Smooth muscle cell (in vitro differentiated cells): ENCODE data around the gene PNKP. TPM values are rescaled to one million over a fixed set of nuclear protein-coding genes. Genes with fewer than 3 reads are reported as not detected.
A peak's percentile ranks its signal among the peaks of the same experiment; 100 is the strongest.

Source experiments
- DNase-seq: peaks from one replicate; lab custom pipeline; 2025; ENCODE audit not compliant: unreplicated experiment; lab: John Stamatoyannopoulos, UW
- H2AFZ ChIP-seq: fragments of 200-600 bp; sonication (generic); 2 replicates; pipeline ENCODE4 v1.6.0; 2016; ENCODE audit warnings: antibody characterized with exemption, low read depth, mild to moderate bottlenecking
- H3F3A ChIP-seq: fragments of 200-600 bp; sonication (generic); 2 replicates; pipeline ENCODE4 v1.6.0; 2017; ENCODE audit warnings: antibody characterized with exemption, low read depth
- H3K27ac ChIP-seq: fragments of 200-600 bp; sonication (generic); 2 replicates; pipeline ENCODE4 v1.5.1; 2016; ENCODE audit warnings: low read depth, mild to moderate bottlenecking
- H3K27me3 ChIP-seq: fragments of 200-600 bp; sonication (generic); 2 replicates; pipeline ENCODE4 v1.6.1; 2016; ENCODE audit warnings: low read depth, mild to moderate bottlenecking
- H3K36me3 ChIP-seq: fragments of 200-600 bp; sonication (generic); 2 replicates; pipeline ENCODE4 v1.5.1; 2016; ENCODE audit warnings: low read depth
- H3K4me1 ChIP-seq: fragments of 200-600 bp; sonication (generic); 2 replicates; pipeline ENCODE4 v1.5.1; 2016; ENCODE audit warnings: low read depth
- H3K4me2 ChIP-seq: fragments of 200-600 bp; sonication (generic); 2 replicates; pipeline ENCODE4 v1.6.0; 2016; ENCODE audit warnings: mild to moderate bottlenecking
- H3K4me3 ChIP-seq: fragments of 200-600 bp; sonication (generic); 2 replicates; pipeline ENCODE4 v1.5.1; 2016; ENCODE audit warnings: mild to moderate bottlenecking
- H3K79me2 ChIP-seq: fragments of 200-600 bp; sonication (generic); 2 replicates; pipeline ENCODE4 v1.6.0; 2016; ENCODE audit warnings: low read depth, mild to moderate bottlenecking
- H3K9ac ChIP-seq: fragments of 200-600 bp; sonication (generic); 2 replicates; pipeline ENCODE4 v1.6.0; 2016; ENCODE audit warnings: low read depth
- H3K9me3 ChIP-seq: fragments of 200-600 bp; sonication (generic); replicated peaks from 2 replicates; pipeline ENCODE4 v1.5.1; 2016; ENCODE audit warnings: low read depth
- H4K20me1 ChIP-seq: fragments of 200-600 bp; sonication (generic); 2 replicates; pipeline ENCODE4 v1.6.0; 2016; ENCODE audit warnings: low read depth
- WGBS: methylation state at CpG from one replicate; pipeline ENCODE4 v1.1.7; 2016; ENCODE audit warnings: low lambda C conversion rate; 5-methylcytosine and 5-hydroxymethylcytosine counted together
- polyA plus RNA-seq: library from polyadenylated mRNA; unstranded; fragments of >200 nt; fragmentation: Nextera tagmentation; extraction: Ambion mirVana; gene quantifications from 2 replicates; pipeline ENCODE4 v1.2.1, GENCODE V29; 2016
- total RNA-seq: library from RNA; depleted of rRNA; stranded (reverse); fragments of >200 nt; gene quantifications from 2 replicates; pipeline ENCODE4 v1.2.3, GENCODE V29; 2014
- TF ChIP-seq, protein P1 (sequence below): fragments of 200-600 bp; sonication (generic); IDR thresholded peaks from 2 replicates; pipeline ENCODE4 v1.5.1; 2017; ENCODE audit warnings: borderline replicate concordance, mild to moderate bottlenecking, antibody characterized with exemption; ENCODE audit not compliant: insufficient read depth, poor library complexity, severe bottlenecking

The PNKP gene
- total and polyA plus RNA-seq, 2 experiments from 2014 or later, result 15.3 to 42.4 TPM

- H3K4me1 ChIP-seq, result peaks cover 13% of the 10 kb centered on the region
- peak overlapping the region; percentile 82 for H3K9ac ChIP-seq
- H4K20me1 ChIP-seq, result peaks cover 65% of the 10 kb centered on the region
- WGBS, result 79% methylated on average over 14 of the region's 14 CpGs
- TF ChIP-seq, protein P1, sequence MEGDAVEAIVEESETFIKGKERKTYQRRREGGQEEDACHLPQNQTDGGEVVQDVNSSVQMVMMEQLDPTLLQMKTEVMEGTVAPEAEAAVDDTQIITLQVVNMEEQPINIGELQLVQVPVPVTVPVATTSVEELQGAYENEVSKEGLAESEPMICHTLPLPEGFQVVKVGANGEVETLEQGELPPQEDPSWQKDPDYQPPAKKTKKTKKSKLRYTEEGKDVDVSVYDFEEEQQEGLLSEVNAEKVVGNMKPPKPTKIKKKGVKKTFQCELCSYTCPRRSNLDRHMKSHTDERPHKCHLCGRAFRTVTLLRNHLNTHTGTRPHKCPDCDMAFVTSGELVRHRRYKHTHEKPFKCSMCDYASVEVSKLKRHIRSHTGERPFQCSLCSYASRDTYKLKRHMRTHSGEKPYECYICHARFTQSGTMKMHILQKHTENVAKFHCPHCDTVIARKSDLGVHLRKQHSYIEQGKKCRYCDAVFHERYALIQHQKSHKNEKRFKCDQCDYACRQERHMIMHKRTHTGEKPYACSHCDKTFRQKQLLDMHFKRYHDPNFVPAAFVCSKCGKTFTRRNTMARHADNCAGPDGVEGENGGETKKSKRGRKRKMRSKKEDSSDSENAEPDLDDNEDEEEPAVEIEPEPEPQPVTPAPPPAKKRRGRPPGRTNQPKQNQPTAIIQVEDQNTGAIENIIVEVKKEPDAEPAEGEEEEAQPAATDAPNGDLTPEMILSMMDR, result no peak
- H3F3A ChIP-seq, result peaks cover 30% of the 10 kb centered on the region
- H3K9me3 ChIP-seq, result no peaks in the 10 kb centered on the region
- H2AFZ ChIP-seq, result no peak overlapping the region
- H3K27me3 ChIP-seq, result no peaks in the 10 kb centered on the region
- H3K4me3 ChIP-seq, result peak overlapping the region; percentile 86
- no peaks in the 10 kb centered on the region for H3K36me3 ChIP-seq
- peak overlapping the region; percentile 90 for H3K4me2 ChIP-seq
- H3K79me2 ChIP-seq, result peaks cover 54% of the 10 kb centered on the region
- no peak for DNase-seq
- no peak overlapping the region for H3K27ac ChIP-seq
These were observed 14.7 kb downstream of the PNKP start for GRCh38 chr19:49852631-49853126.

- Histone ChIP-seq H3K79me2 (peaks cover 54% of the 10 kb centered on the region), H3K4me2 (peak overlapping the region; percentile 90), H3K27ac (peak overlapping the region; percentile 98), H3K9me3 (no peaks in the 10 kb centered on the region), H3K4me1 (peaks cover 13% of the 10 kb centered on the region), H4K20me1 (peaks cover 55% of the 10 kb centered on the region), H3K36me3 (no peaks in the 10 kb centered on the region), H3K27me3 (no peaks in the 10 kb centered on the region), H3F3A (peaks cover 21% of the 10 kb centered on the region), H3K4me3 (peak overlapping the region; percentile 86), H2AFZ (no peak overlapping the region), H3K9ac (peak overlapping the region; percentile 82)
- 5% methylated on average over 42 of the region's 78 CpGs for WGBS
- TF ChIP-seq, protein P1, result no peak
- DNase-seq, result no peak
These were observed 15.7 kb downstream of the PNKP start for GRCh38 chr19:49851456-49852259.

DNA sequence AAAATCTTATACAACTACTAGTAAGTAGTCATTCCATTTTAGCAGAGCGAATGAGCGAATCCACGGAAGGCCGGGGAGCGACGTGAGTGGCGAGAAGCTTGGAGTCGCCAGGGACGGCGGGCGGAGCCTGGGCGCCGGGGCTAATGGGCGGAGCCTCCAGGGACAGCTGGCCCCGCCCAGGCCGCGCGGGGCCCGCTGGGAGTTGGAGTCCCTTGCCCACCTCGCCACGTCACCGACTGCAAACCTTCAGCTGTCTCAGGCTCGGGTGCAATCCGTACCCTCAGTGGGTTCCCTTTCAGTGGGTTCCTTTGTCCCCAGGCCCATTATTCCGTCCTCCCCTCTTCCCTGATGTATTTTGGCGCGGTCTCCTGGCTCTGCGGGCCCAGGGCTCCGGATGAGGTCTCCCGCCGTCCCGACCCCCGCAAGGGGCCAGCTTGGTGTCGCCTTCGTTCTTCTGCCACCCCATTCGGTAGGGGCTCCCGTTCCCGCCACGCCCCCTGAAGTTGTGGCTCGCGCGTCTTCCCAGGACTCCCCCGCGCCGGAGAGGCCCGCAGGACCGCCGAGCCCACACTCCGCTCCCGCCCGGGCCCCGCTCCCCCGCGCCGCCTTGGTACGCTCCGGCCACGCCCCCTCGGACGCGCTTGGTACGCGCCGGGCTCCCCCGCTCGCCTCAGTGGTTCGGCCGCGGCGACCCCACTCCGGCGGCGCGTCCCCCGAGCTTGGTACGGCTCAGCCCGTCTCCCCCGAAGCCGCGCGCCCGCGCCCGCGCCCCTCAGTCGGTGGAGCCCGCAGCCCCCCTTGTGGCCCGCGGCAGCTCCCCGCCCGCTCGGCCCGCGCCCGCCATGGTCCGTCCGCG, 16.7 kb downstream of the PNKP start, which contains the start of gene PTOV1:
TSS of gene PTOV1 (plus strand) at position 673 of the 856 bp plus-strand sequence.
- H3K4me2 ChIP-seq, result peak within 1 kb of the TSS; percentile 90
- H2AFZ ChIP-seq, result peak within 1 kb of the TSS; percentile 68
- peaks cover 46% of the 10 kb centered on the region for H4K20me1 ChIP-seq
- H3K79me2 ChIP-seq, result peaks cover 54% of the 10 kb centered on the region
- TF ChIP-seq, protein P1, result no peak
- H3K36me3 ChIP-seq, result no peaks in the 10 kb centered on the region
- H3K4me3 ChIP-seq, result peak within 1 kb of the TSS; percentile 86
- H3K9me3 ChIP-seq, result no peaks in the 10 kb centered on the region
- DNase-seq, result peak; percentile 88
- peaks cover 13% of the 10 kb centered on the region for H3K4me1 ChIP-seq
- WGBS, result 2% methylated on average over 42 of the region's 98 CpGs
- no peaks in the 10 kb centered on the region for H3K27me3 ChIP-seq
- H3K9ac ChIP-seq, result peak within 1 kb of the TSS; percentile 98
- peak within 1 kb of the TSS; percentile 98 for H3K27ac ChIP-seq
- H3F3A ChIP-seq, result peaks cover 19% of the 10 kb centered on the region
